HepG2 (cell line): Measurements from ENCODE around the gene TNFAIP1. TPM values are rescaled to one million over a fixed set of nuclear protein-coding genes. Genes with fewer than 3 reads are reported as not detected.

Experiments
- ATAC-seq: fragments of 200-7000 bp; cut with Tn5 transposase; 3 replicates; pipeline ENCODE4 v1.9.1; 2020; ENCODE audit warnings: mild to moderate bottlenecking, moderate library complexity
- BruUV-seq: library from RNA; stranded (reverse); fragments of 400-500 nt; replicated peaks from 2 replicates; lab custom pipeline; 2021; lab: Mats Ljungman, UMichigan
- CTCF ChIA-PET: fragments of 300-600 bp; formaldehyde crosslinking; extraction: SDS; loops from one replicate; lab custom pipeline; 2021; ENCODE audit warnings: low total read pairs, inconsistent platforms, low intra/inter-chr PET ratio; lab: Yijun Ruan, JAX
- POLR2A ChIA-PET: fragments of 350-600 bp; sonication (Branson Sonifier 250); formaldehyde crosslinking; loops from one replicate; lab custom pipeline; 2020; ENCODE audit warnings: antibody characterized with exemption, inconsistent platforms; lab: Yijun Ruan, JAX
- DNase-seq: peaks from one replicate; pipeline ENCODE4 v3.0.0-alpha.2; 2015; ENCODE audit warnings: low spot score
- FAIRE-seq: peaks from 3 replicates; lab custom pipeline; 2011; peaks lifted over from hg19 to GRCh38; lab: Jason Lieb, UNC
- H2AFZ ChIP-seq: one replicate; pipeline ENCODE4 v1.6.1; 2011; ENCODE audit warnings: low read length, inconsistent platforms
- H3K27ac ChIP-seq: fragments of 300-600 bp; 3 replicates; pipeline ENCODE4 v1.8.0; 2011; ENCODE audit warnings: mixed run types, mild to moderate bottlenecking, mixed read lengths, low read length, inconsistent platforms; ENCODE audit not compliant: insufficient read depth; ENCODE audit errors: extremely low read length
- H3K27me3 ChIP-seq, 2 experiments: fragments of 200-600 bp in 1 of 2; 2 replicates in 1 of 2; 3 replicates in 1 of 2; pipeline versions ENCODE4 v1.6.0 to v1.8.0; 2011; ENCODE audit warnings: low read length in 2 of 2, mild to moderate bottlenecking in 2 of 2, moderate library complexity in 2 of 2, inconsistent platforms in 1 of 2; ENCODE audit not compliant: insufficient read depth in 2 of 2, control insufficient read depth in 1 of 2
- H3K36me3 ChIP-seq, 2 experiments: fragments of 200-600 bp in 1 of 2; replicated peaks in 1 of 2; 2 replicates in 1 of 2; 3 replicates in 1 of 2; pipeline versions ENCODE4 v1.5.1 to v1.8.0; 2011; ENCODE audit warnings: low read length in 2 of 2, inconsistent platforms in 1 of 2; ENCODE audit not compliant: insufficient read depth in 2 of 2, control insufficient read depth in 1 of 2
- H3K4me1 ChIP-seq: 2 replicates; pipeline ENCODE4 v1.5.1; 2012; ENCODE audit warnings: low read length, inconsistent platforms; ENCODE audit not compliant: insufficient read depth
- H3K4me2 ChIP-seq: 2 replicates; pipeline ENCODE4 v1.6.0; 2011; ENCODE audit warnings: low read depth, low read length, inconsistent platforms
- H3K4me3 ChIP-seq, 3 experiments: fragments of 200-600 bp in 1 of 3; sonication (generic), shearing (Covaris generic) in 1 of 3; replicated peaks in 1 of 3; 2 replicates each; pipeline ENCODE4 v1.5.1; 2011 to 2016; ENCODE audit warnings: low read length in 3 of 3, inconsistent platforms in 2 of 3, low read depth in 2 of 3, mild to moderate bottlenecking in 2 of 3, control low read depth in 1 of 3, mixed read lengths in 1 of 3; ENCODE audit not compliant: insufficient read depth in 1 of 3
- H3K79me2 ChIP-seq: one replicate; pipeline ENCODE4 v1.6.1; 2011; ENCODE audit warnings: low read length, inconsistent platforms; ENCODE audit not compliant: insufficient read depth
- H3K9ac ChIP-seq: 2 replicates; pipeline ENCODE4 v1.6.0; 2011; ENCODE audit warnings: mild to moderate bottlenecking, low read depth, low read length, inconsistent platforms; ENCODE audit not compliant: insufficient read depth
- H3K9me3 ChIP-seq: 2 replicates; pipeline ENCODE4 v1.5.1; 2012; ENCODE audit warnings: mild to moderate bottlenecking, low read length
- H4K20me1 ChIP-seq: 2 replicates; pipeline ENCODE4 v1.6.0; 2011; ENCODE audit warnings: inconsistent platforms, mild to moderate bottlenecking, low read length, moderate library complexity; ENCODE audit not compliant: insufficient read depth
- MXI1 ChIP-seq: IDR thresholded peaks from 3 replicates; pipeline ENCODE4 v1.6.1; 2012; ENCODE audit warnings: low read depth, low read length, inconsistent platforms, borderline replicate concordance
- NFKBIZ ChIP-seq: IDR thresholded peaks from 2 replicates; pipeline ENCODE4 v1.6.1; 2018; ENCODE audit warnings: missing genetic modification reagents, missing compliant biosample characterization
- NR3C1 ChIP-seq: sonication (generic); formaldehyde crosslinking; IDR thresholded peaks from 2 replicates; pipeline ENCODE4 v1.4.0; 2020; ENCODE audit warnings: missing genetic modification reagents
- ZNF205 ChIP-seq: IDR thresholded peaks from 2 replicates; pipeline ENCODE4 v1.6.1; 2018; ENCODE audit warnings: missing biosample characterization, missing genetic modification reagents
- ZNF501 ChIP-seq: sonication (generic); formaldehyde crosslinking; IDR thresholded peaks from 2 replicates; pipeline ENCODE4 v1.5.1; 2020; ENCODE audit warnings: mild to moderate bottlenecking, moderate library complexity, missing genetic modification reagents
- ZNF737 ChIP-seq: sonication (generic); formaldehyde crosslinking; IDR thresholded peaks from 2 replicates; pipeline ENCODE4 v1.5.0; 2020; ENCODE audit warnings: missing genetic modification reagents, mild to moderate bottlenecking, borderline replicate concordance
- WGBS: methylation state at CpG from one replicate; pipeline ENCODE4 v1.1.6; 2017; ENCODE audit warnings: low lambda C conversion rate; 5-methylcytosine and 5-hydroxymethylcytosine counted together
- in situ Hi-C: cut with HindIII; loops from 2 replicates; pipeline ENCODE4 v1.10.0; 2017; ENCODE audit warnings: low pct_unique_long_range_greater_than_20kb; ENCODE audit not compliant: extremely low pct_ligation_motif_present
- intact Hi-C: fragments of 100-400 bp; cut with micrococcal nuclease; formaldehyde crosslinking; loops from one replicate; pipeline ENCODE4 v1.10.0; 2022; ENCODE audit not compliant: unreplicated experiment
- polyA plus RNA-seq, 8 experiments: library from polyadenylated mRNA; depleted of rRNA in 3 of 8; stranded (reverse) in 7 of 8; unstranded in 1 of 8; fragments of >200 nt; fragmentation: Illumina TruSeq in 4 of 8; extraction: Trizol in 4 of 8; gene quantifications; 2 replicates each; pipeline versions ENCODE4 v1.2.1 to v1.2.3, GENCODE V29; 2011 to 2016; ENCODE audit warnings: low read depth in 4 of 8, missing spikeins in 1 of 8, mixed read lengths in 1 of 8; ENCODE audit not compliant: insufficient read depth in 1 of 8
- total RNA-seq, 5 experiments: library from RNA; depleted of rRNA; stranded (reverse); fragments of >200 nt; fragmentation: Illumina TruSeq; extraction: Trizol; gene quantifications; 2 replicates each; pipeline ENCODE4 v1.2.3, GENCODE V29; 2016; ENCODE audit warnings: low read depth in 1 of 5
- TF ChIP-seq, protein P1 (sequence below): sonication (generic); formaldehyde crosslinking; IDR thresholded peaks from 2 replicates; pipeline ENCODE4 v1.4.0; 2020; ENCODE audit warnings: missing genetic modification reagents; ENCODE audit errors: not compliant biosample characterization
- TF ChIP-seq, protein P2 (sequence below): sonication (generic); formaldehyde crosslinking; IDR thresholded peaks from 2 replicates; pipeline ENCODE4 v1.4.0; 2020; ENCODE audit warnings: mild to moderate bottlenecking, missing genetic modification reagents
- TF ChIP-seq, protein P3 (sequence below): sonication (generic); formaldehyde crosslinking; IDR thresholded peaks from 2 replicates; pipeline ENCODE4 v1.8.0; 2022; ENCODE audit warnings: mild to moderate bottlenecking, missing genetic modification reagents, moderate library complexity

TNFAIP1 gene
- total and polyA plus RNA-seq, 2 of the 13 experiments (the other 11 are each of a cell fraction or from before 2014, with no cell fraction given), result 17.5 to 40.6 TPM

DNA sequence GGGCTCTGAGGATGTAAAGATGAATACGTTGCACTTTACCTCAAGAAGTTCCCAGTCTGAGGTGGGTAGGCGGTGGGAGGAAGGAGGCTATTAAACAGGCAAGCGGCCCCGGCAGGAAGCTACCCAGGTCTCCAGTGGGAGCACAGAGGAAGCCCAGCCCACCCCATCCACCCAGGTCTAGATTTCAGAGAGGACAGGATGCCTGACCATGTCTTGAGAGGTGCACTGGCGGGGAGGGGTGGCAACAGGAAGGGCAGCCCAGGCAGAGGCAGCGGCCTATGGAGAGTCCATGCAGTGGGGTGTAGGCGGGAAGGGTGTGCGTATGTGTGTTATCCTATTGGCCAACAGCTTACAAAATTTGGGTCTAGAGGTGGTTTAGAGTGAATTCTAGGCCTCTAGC, 49.8 kb downstream of the TNFAIP1 start:
- no peak for DNase-seq
- Histone ChIP-seq H3K9me3 (no peaks in the 10 kb centered on the region), H3K4me2 (no peak overlapping the region), H2AFZ (no peak overlapping the region), H3K36me3 (no peaks in the 10 kb centered on the region), H3K4me3 (no peak overlapping the region), H3K4me1 (peaks cover 18% of the 10 kb centered on the region), H3K27ac (no peak overlapping the region), H3K27me3 (no peaks in the 10 kb centered on the region), H3K79me2 (no peaks in the 10 kb centered on the region), H4K20me1 (no peaks in the 10 kb centered on the region), H3K9ac (no peak overlapping the region)
- intact Hi-C loops (no loop called here), in situ Hi-C loops (no loop called here)
- 95% methylated on average over 7 of the region's 8 CpGs for WGBS
- ChIA-PET POLR2A (interaction anchor here (0.7 kb wide), 1 partner anchor 20 kb away, joined by 3 read pairs; no protein-coding TSS in a partner anchor), CTCF (no interaction called here)
- TF ChIP-seq ZNF205 (CRISPR knock-in tag) (no peak), NR3C1 (CRISPR knock-in tag) (no peak), NFKBIZ (CRISPR knock-in tag) (no peak), MXI1 (no peak), ZNF501 (CRISPR knock-in tag) (no peak), ZNF737 (CRISPR knock-in tag) (no peak)
- TF ChIP-seq, protein P1, sequence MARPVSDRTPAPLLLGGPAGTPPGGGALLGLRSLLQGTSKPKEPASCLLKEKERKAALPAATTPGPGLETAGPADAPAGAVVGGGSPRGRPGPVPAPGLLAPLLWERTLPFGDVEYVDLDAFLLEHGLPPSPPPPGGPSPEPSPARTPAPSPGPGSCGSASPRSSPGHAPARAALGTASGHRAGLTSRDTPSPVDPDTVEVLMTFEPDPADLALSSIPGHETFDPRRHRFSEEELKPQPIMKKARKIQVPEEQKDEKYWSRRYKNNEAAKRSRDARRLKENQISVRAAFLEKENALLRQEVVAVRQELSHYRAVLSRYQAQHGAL (CRISPR knock-in tag), result no peak
- TF ChIP-seq, protein P2, sequence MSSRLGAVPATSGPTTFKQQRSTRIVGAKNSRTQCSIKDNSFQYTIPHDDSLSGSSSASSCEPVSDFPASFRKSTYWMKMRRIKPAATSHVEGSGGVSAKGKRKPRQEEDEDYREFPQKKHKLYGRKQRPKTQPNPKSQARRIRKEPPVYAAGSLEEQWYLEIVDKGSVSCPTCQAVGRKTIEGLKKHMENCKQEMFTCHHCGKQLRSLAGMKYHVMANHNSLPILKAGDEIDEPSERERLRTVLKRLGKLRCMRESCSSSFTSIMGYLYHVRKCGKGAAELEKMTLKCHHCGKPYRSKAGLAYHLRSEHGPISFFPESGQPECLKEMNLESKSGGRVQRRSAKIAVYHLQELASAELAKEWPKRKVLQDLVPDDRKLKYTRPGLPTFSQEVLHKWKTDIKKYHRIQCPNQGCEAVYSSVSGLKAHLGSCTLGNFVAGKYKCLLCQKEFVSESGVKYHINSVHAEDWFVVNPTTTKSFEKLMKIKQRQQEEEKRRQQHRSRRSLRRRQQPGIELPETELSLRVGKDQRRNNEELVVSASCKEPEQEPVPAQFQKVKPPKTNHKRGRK, result no peak
- TF ChIP-seq, protein P3, sequence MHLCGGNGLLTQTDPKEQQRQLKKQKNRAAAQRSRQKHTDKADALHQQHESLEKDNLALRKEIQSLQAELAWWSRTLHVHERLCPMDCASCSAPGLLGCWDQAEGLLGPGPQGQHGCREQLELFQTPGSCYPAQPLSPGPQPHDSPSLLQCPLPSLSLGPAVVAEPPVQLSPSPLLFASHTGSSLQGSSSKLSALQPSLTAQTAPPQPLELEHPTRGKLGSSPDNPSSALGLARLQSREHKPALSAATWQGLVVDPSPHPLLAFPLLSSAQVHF, result no peak
- no peak for FAIRE-seq
- no peak for ATAC-seq
- no TSS peak for BruUV-seq
